ENCODE data around the gene NELFE. TPM values are rescaled to one million over a fixed set of nuclear protein-coding genes. Genes with fewer than 3 reads are reported as not detected.
A peak's percentile ranks its signal among the peaks of the same experiment; 100 is the strongest.
"Not testable (repeated sequence)": the region's sequence is repeated elsewhere in the genome, so short reads cannot be mapped to it uniquely, and the experiment has no call there.

NELFE gene
- total RNA-seq, 4 donors from 2014 or later = 64.1 to 89.7 (median 70.4) TPM

- Histone ChIP-seq H3K4me1 (no peaks in the 10 kb centered on the region), H3K27ac (no peak overlapping the region), H3K27me3 (peaks cover 8% of the 10 kb centered on the region), H3K4me3 (no peak overlapping the region), H3K36me3 (no peaks in the 10 kb centered on the region), H3K9me3 (no peaks in the 10 kb centered on the region)
- WGBS, 2 donors (ENCODE audit: low coverage in 1 of 2) = 75 to 76% methylated on average over 3 of the region's 3 CpGs
- no peak for TF ChIP-seq CTCF (IDR thresholded peaks at IDR 0.05)
- TF ChIP-seq POLR2A (IDR thresholded peaks at IDR 0.05) = no peak
- no peak for TF ChIP-seq POLR2AphosphoS5 (IDR thresholded peaks at IDR 0.05)
- no peak for TF ChIP-seq EP300 (IDR thresholded peaks at IDR 0.05)
- no peak for ATAC-seq
Measured at GRCh38 chr6:31935021-31935420, 23.8 kb downstream of the NELFE start.

- no peaks in the 10 kb centered on the region for H3K36me3 ChIP-seq
- no peak overlapping the region for H3K27ac ChIP-seq
- no peak for TF ChIP-seq POLR2A (IDR thresholded peaks at IDR 0.05)
- no peak for TF ChIP-seq EP300 (IDR thresholded peaks at IDR 0.05)
- no peak for TF ChIP-seq CTCF (IDR thresholded peaks at IDR 0.05)
- no peak for TF ChIP-seq POLR2AphosphoS5 (IDR thresholded peaks at IDR 0.05)
- no peaks in the 10 kb centered on the region for H3K4me1 ChIP-seq
- H3K4me3 ChIP-seq = no peak overlapping the region
- 89 to 90% methylated on average over 3 to 13 of the region's 19 CpGs for WGBS, 2 donors (ENCODE audit: low coverage in 1 of 2)
- ATAC-seq = no peak
- no peaks in the 10 kb centered on the region for H3K9me3 ChIP-seq
- H3K27me3 ChIP-seq = peaks cover 18% of the 10 kb centered on the region
Measured at GRCh38 chr6:31933537-31933936, 25.2 kb downstream of the NELFE start.

GRCh38 chr6:31932137-31932536, 26.6 kb downstream of the NELFE start:
- not testable (repeated sequence) for H3K9me3 ChIP-seq
- WGBS, 2 donors (ENCODE audit: low coverage in 1 of 2) = no CpG with 5 or more reads among the region's 32 CpGs

GRCh38 chr6:31930962-31931361, 27.8 kb downstream of the NELFE start:
- Histone ChIP-seq H3K27ac (no peak overlapping the region), H3K27me3 (peaks cover 23% of the 10 kb centered on the region), H3K9me3 (no peaks in the 10 kb centered on the region), H3K4me1 (no peaks in the 10 kb centered on the region), H3K4me3 (no peak overlapping the region), H3K36me3 (no peaks in the 10 kb centered on the region)
- no peak for ATAC-seq
- WGBS, 2 donors (ENCODE audit: low coverage in 1 of 2) = 92 to 100% methylated on average over 1 of the region's 1 CpG
- TF ChIP-seq EP300 (IDR thresholded peaks at IDR 0.05) = no peak
- no peak for TF ChIP-seq CTCF (IDR thresholded peaks at IDR 0.05)
- TF ChIP-seq POLR2AphosphoS5 (IDR thresholded peaks at IDR 0.05) = no peak
- no peak for TF ChIP-seq POLR2A (IDR thresholded peaks at IDR 0.05)

More at GRCh38 chr6:31932137-31932536, 26.6 kb downstream of the NELFE start:
- H3K4me1 ChIP-seq, ATAC-seq, H3K36me3 ChIP-seq, H3K4me3 ChIP-seq, H3K27ac ChIP-seq: not testable (repeated sequence)
- H3K27me3 ChIP-seq = peaks cover 23% of the 10 kb centered on the region

- H3K27ac ChIP-seq = no peak overlapping the region
- no peaks in the 10 kb centered on the region for H3K36me3 ChIP-seq
- ATAC-seq = no peak
- no peak for TF ChIP-seq POLR2A (IDR thresholded peaks at IDR 0.05)
- WGBS, 2 donors (ENCODE audit: low coverage in 1 of 2) = 27% methylated on average over 5 of the region's 9 CpGs; no CpG with 5 or more reads in 1 of the 2 donors
- no peaks in the 10 kb centered on the region for H3K9me3 ChIP-seq
- peaks cover 23% of the 10 kb centered on the region for H3K27me3 ChIP-seq
- no peaks in the 10 kb centered on the region for H3K4me1 ChIP-seq
- H3K4me3 ChIP-seq = no peak overlapping the region
Measured at GRCh38 chr6:31928672-31928939, 30.2 kb downstream of the NELFE start.

GRCh38 chr6:31927863-31928671, 30.7 kb downstream of the NELFE start:
- peaks cover 23% of the 10 kb centered on the region for H3K27me3 ChIP-seq
- H3K4me1 ChIP-seq = no peaks in the 10 kb centered on the region
- H3K4me3 ChIP-seq = peak overlapping the region in 1 of 2 donors; percentile 29
- H3K9me3 ChIP-seq = no peaks in the 10 kb centered on the region
- 61 to 63% methylated on average over 4 to 6 of the region's 11 CpGs for whole genome bisulfite sequencing, 2 donors (ENCODE audit: low coverage in 1 of 2)
- no peak overlapping the region for H3K27ac ChIP-seq
- ATAC-seq = no peak
- no peak for TF ChIP-seq CTCF (IDR thresholded peaks at IDR 0.05)
- no peak for TF ChIP-seq POLR2AphosphoS5 (IDR thresholded peaks at IDR 0.05)
- H3K36me3 ChIP-seq = no peaks in the 10 kb centered on the region
